Measurements from ENCODE around the gene ADAM22.

DNA sequence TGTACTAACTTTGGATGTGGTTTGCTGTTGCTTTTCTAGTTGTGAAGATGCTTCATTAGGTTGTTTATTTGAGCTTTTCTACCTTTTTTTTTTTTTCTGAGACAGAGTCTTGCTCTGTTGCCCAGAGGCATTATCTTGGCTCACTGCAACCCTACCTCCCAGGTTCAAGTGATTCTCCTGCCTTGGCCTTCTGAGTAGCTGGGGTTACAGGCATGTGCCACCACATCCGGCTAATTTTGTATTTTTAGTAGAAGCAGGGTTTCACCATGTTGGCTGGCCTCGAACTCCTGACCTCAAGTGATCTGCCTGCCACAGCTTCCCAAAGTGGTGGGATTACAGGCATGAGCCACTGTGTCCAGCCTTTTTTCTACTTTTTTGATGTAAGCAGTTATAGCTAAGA is 93.7 kb downstream of the ADAM22 start:
- TF ChIP-seq, protein P1, sequence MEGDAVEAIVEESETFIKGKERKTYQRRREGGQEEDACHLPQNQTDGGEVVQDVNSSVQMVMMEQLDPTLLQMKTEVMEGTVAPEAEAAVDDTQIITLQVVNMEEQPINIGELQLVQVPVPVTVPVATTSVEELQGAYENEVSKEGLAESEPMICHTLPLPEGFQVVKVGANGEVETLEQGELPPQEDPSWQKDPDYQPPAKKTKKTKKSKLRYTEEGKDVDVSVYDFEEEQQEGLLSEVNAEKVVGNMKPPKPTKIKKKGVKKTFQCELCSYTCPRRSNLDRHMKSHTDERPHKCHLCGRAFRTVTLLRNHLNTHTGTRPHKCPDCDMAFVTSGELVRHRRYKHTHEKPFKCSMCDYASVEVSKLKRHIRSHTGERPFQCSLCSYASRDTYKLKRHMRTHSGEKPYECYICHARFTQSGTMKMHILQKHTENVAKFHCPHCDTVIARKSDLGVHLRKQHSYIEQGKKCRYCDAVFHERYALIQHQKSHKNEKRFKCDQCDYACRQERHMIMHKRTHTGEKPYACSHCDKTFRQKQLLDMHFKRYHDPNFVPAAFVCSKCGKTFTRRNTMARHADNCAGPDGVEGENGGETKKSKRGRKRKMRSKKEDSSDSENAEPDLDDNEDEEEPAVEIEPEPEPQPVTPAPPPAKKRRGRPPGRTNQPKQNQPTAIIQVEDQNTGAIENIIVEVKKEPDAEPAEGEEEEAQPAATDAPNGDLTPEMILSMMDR (IDR thresholded peaks at IDR 0.05), result no peak
- no peak for TF ChIP-seq EZH2 (IDR thresholded peaks at IDR 0.05; ENCODE audit: borderline replicate concordance, insufficient read depth, low read depth, low read length, poor library complexity, severe bottlenecking)
